Stimulated activated CD4-positive, alpha-beta T cell treated with anti-CD3 and anti-CD28 coated beads, Interleukin-1b, Interleukin-23, amount 100 ng/mL, for 24 hours (primary cell): ENCODE data around the gene TGM3.

Experiments used
- DNase-seq, 4 experiments: peaks; one replicate each; pipeline ENCODE4 v3.0.0-alpha.2; 2020; ENCODE audit warnings: low read depth in 4 of 4, low spot score in 1 of 4

Gene TGM3

DNA sequence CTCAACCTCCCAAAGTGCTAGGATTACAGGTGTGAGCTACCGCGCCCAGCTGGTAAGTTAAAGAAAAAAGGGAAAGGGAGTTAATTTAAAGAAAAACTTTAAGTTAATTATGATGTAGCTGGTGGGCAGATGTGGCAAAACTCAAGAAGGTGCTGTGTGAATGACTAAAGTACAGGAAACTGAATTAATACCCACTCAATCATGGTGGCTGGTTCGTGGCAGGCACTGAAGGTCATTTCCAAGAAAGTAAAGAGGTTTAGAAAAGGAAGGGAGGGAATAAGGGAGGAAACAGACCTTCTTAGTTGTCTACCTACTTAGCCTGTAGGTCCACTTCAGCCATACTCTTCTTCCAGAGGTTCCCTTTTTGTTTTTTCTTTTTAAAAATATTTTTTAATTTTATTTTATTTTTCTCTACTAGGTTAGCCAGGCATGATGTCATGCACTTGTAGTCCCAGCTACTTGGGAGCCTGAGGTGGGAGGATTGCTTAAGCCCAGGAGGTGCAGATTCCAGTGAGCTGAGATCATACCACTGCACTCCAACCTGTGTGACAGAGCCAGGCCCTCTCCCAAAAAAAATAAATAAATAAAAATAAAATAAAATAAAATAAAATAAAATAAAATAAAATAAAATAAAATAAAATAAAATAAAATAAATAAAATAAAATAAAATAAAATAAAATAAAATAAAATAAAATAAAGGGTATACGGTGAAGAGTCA, 11.9 kb upstream of the TGM3 start:
- no peak for DNase-seq

DNA sequence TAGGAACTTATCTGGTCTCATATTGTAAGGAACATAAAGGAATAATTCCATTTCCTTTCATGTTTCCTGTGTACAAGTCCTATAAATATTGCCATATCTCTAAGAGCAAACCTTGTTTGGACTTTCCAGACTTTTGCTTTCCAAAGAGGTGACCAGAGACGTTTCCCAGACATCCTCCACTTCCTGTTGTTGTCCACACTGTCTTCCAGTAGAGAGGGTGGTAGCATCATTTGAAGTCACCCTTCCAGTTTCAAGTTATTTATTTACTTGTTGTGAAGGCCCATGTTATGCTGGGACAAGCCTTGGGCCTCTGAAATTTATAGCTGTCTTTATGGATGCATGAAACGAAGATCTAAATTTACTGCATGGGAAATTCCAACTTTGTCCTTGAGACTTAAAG, 10.6 kb upstream of the TGM3 start:
- no peak for DNase-seq

DNA sequence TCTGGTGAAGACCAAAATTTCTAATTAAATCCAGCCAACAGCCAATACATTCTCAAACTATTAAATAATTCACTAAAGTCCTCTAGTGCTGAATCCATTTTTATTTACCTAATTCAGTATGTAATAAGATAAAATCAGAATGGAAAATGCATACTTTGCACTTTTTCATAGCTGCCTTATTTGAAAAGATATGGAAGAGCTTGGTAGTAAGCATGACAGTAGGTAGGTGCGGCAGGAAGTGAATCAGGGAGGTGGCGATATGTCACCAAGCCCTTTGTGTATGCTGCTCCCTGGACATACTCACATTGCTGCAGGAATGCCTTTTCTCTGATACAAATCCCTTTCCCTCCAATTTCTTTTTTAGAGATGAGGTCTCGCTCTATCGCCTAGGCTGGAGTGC, 10.2 kb upstream of the TGM3 start:
- no peak for DNase-seq

DNA sequence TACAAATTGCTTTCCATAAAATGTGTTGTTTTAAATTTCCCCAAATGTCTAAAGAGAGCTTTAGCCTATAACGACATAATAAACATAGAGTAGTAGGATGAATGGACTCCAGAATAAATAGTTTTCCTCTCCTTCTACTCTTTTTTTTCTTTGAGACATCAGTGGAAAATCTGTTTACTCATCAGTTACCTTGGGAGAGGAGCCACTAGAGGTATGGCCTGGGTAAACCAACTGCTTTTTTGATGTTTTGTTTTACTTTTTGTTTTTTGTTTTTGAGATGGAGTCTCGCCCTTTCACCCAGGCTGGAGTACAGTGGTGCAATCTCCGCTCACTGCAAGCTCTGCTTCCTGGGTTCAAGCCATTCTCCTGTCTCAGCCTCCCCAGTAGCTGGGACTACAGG, 8.3 kb upstream of the TGM3 start:
- DNase-seq = no peak

DNA sequence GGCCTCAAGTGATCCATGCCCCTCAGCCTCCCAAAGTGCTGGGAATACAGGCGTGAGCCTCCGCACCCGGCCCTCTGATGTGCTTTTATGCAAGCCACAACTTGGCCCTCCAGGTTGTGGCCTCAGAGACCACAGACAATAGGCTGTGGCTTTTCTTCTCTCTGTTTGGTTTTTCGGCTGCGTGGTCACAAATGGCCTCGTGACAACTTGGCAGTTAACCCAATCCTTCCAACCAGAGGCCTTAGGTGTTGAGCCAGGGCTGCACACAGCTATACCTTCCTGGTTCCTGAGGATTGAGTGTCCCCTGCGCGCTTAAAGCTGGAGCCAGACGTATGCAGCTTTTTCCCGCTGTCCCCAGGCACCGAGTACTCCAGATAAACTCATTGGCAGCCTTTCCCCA, 6.3 kb upstream of the TGM3 start:
- DNase-seq = no peak

DNA sequence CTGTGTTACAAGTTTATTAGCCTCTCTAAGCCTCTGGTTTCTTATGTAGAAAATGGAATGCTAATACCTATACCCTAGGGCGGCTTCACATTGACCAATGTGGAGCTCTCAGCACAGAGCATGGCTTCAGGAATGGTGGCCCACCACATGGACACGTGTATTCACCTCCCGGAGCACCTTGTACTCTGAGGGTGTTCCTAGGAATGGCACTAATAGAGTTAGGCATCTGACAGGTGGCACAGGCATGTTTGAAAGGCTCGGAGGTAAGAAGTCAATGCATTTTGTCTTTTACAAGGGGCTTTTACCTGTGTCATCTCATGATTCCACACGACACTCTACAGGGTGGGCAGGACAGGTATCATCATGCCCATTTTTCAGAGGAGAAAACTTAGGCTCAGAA, 5.3 kb upstream of the TGM3 start:
- DNase-seq = no peak

DNA sequence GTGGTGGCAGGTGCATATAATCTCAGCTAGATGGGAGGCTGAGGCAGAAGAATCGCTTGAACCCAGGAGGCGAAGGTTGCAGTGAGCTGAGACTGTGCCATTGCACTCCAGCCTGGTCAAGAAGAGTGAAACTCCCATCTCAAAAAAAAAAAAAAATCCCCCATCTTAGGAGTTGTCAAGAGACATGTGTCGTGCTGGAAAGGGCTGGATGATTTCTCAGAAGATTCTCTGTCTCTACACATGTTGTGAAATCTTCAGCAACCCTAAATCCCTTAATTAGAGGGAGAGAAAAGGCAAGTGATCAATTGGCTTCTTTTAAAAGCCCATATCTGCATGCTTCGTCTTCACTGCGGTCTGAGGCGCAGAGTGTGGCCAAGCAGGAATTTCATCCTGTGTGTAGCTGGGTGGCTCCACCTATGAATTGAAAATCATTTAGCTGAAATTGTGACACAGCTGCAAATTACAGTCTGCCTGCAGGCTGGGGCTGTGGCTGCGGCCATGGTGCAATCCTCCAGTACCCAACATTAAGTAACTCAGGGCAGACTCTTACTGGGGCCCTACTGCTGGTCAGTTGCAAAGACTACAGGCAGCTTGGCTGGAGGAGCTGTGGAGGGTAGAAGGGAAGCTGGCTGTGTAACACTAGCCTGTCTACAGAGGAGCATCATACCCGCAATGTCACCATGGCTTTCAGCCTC, 3.2 kb upstream of the TGM3 start:
- no peak for DNase-seq

DNA sequence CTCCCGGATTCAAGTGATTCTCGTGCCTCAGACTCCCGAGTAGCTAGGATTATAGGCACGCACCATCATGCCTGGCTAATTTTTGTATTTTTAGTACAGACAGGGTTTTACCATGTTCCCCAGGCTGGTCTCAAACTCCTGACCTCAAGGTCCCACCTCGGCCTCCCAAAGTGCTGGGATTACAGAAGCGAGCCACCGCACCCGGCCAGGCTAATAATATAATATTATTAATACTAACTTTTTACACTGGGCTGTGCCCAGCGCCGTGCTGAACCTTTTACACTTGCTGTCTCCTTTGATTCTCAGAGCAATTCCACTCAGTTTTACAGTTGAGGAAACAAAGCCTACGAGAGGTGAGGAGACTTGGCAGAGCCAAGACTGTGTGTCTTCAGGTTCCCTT, 2.3 kb upstream of the TGM3 start:
- DNase-seq = no peak

DNA sequence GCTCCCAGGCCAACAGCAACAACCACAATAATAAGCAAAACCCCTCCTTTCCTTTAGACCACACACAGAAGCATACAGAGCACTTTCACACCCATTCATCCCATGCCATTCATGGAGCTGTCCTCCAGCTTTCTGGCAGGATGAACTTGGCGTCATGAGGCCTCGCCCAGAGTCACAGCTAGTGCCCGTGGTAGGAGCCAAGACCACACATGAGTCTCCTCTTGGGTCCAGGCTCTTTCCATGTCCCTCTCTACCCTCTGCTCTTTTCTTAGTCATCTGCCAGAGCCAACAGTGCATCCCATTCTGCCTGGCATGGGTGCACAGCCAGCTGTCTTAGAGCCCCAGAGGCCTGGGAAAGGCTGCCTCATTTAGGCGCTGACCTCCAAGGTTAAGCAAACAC, 1.8 kb upstream of the TGM3 start:
- no peak for DNase-seq

DNA sequence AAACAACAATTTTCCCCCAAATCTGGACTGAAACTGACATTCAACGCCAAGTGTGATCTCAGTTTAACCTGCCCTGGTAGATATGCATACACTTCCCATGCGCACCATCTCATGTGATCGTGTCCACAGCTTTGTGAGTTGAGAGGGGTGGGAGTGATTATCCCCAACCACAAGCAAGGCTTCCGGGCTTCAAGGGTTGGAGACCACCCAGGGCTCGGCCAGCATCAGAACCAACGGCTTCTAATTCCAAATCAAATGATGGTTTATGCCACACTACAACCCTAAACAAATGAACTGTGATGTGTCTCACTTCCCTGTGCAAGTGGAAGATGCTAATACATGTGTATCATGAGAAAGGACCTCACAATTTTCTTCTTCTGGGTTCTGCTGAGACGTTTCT, 515 bp upstream of the TGM3 start:
- DNase-seq = no peak

DNA sequence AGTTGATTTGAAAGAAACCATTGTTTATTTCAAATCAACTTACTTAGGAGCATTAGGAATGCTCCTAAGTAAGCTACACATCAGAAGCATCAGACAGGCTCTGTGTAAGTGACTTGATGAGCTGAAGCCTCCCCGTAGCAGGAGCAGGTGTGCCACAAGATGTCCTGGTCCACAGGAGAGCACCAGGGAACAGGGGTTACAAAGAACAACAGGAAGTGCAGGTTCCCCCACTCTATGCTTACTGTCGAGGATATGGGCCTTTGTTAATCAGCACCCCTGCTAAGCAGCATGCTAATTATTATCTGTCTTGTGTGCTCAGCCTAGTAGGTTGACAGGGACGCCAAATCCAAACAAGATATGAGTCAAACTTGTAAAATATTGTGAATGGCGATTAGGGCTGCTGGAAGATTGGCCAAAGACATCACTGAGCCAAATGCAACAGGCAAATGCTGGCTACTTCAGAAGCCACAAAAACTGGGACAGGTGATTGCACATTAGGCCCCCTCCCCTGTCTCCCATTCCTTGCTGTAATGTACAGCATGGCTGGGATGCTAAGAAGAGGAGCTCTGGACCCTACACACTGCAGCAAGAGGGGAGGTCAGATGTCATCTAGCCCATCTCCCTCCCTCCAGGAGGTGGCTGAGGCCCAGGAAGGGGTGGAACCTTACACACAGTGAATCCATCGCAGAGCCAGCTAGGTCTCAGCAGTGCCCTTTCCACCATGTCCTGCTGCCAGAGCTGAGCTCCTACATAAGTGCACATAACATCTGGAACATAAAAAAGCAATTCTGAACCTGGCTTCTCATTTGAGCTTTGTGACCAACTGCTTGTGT, 939 bp downstream of the TGM3 start:
- DNase-seq = no peak

DNA sequence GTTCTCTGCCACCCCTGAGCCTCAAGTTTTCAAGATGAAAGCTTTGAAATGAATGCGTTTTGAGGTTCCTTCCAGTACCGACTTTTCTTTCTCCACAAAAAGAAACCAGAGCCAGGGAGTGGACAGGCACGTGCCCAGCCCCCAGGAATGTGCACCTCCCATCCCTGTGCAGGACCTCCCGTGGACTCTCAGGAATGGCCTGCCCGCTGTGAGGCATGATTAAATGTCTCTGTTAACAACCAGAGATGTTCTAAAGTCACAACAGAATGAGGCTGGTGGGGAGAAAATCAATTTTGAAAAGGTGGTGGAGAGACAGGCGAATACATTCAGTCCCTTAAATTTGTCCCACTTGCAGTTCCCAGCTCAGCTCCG, 1.5 kb downstream of the TGM3 start:
- no peak for DNase-seq

DNA sequence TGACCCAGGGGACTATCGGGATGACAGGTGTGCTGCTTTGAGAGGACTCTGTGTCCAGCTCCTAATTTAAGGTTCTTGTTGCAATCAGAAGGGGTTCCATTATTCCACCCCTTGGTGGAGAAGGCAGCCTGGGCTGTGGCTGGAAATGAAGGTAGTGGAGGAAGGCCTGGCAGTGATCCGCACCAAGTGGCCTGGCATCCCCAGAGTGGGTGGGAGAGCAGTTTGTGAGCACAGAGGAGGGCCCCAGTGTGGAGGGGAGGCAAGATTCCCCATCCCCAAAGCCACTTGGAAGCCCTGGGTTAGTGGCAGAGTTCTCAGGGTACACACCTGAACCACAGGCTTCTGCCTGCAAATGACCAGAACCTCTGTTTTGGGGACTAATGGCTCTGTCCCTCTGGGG, 2.3 kb downstream of the TGM3 start:
- no peak for DNase-seq

DNA sequence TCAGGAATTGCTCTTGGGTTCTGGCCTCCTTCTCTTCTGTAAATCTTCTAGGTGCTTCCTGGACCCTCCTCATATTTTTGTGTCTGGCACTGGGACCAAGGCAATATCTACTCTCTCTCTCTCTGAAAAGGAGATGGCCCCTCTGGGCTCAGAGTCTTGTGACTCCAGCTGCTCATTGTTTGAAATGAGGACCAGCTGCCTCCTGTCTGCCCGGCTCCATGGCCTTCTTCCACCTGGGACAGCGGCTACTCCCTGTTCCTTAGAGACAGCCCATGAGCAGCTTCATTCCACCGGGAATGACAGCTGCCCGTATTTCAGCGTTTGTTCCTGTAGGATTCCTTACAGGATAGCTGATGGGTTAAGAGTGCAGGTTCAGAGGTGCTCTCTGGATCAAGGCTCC, 2.9 kb downstream of the TGM3 start:
- DNase-seq = no peak

DNA sequence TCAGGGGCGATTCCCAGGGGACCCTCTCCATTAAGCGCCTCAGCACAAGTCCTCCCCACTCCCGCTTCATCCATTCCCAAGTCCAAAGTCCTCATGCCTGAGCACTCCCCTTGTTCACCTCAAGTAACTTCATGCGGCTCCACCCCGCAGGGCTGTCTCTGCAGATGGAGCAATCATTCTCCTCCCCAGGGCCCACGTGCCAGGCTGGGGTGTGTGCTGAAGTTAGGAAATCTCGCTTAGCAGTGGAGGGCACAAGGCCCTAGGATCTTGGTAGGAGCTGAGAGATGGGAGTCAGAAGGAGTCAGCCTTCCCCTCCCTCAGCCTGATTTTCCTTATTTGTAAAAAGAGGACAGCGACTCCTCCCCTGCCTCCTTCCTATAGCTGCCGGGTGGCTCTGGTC, 3.5 kb downstream of the TGM3 start:
- DNase-seq = no peak

DNA sequence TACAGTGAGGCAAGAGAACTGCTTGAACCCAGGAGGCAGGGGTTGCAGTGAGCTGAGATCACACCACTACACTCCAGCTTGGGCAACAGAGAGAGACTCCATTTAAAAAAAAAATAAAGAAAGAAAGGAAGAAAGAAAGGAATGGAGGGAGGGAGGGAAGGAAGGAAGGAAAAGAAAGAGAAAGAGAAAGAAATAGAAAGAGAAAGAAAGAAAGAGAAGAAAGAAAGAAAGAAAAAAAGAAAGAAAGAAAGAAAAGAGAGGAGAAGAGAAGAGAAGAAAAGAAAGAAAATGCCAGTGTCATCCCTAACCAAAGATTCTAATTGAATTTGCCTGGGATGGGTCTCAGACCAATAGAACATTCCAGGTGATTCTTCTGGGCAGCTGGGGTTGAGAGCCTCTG, 4.2 kb downstream of the TGM3 start:
- no peak for DNase-seq

DNA sequence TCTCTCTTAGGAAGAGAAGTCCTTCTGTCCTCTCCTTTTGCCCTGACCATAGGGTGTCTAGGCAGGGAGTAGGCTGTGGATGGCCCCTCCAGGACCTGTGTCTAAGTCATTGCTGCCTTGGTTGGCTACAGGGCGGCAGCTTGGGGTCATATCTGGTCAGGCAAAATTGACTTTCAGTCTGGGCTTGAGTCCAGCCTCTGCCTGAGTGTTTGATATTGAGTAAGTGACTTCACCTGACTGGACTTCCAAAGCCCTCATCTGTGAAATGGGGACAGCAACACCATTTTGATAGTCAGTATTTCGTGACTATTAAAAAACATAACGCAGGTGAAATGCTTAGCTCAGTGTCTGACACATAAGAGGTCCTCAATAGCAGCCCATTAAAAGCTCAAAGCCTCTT, 4.6 kb downstream of the TGM3 start:
- DNase-seq = no peak

DNA sequence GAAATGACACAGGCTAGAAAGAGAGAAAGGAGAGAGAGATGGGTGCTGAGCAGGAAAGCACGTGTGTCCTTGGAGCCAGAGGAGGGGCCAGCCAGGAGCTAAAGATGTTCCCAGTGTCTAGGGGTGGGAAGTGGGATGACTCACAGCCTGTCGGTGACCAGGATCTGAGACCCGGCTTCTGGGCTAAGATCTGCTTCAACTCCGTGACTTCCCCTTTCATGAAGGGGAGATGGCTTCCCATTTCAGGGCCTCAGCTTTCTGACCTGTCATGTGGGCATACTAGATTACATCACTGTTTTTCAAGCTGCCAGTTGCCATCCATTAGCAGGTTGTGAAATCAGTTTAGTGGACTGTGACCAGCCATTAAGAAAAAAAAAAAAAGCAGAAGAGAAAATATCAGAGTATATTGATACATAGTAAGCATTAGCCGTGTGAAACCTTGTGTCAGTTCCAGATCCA, 5.4 kb downstream of the TGM3 start:
- DNase-seq = no peak

DNA sequence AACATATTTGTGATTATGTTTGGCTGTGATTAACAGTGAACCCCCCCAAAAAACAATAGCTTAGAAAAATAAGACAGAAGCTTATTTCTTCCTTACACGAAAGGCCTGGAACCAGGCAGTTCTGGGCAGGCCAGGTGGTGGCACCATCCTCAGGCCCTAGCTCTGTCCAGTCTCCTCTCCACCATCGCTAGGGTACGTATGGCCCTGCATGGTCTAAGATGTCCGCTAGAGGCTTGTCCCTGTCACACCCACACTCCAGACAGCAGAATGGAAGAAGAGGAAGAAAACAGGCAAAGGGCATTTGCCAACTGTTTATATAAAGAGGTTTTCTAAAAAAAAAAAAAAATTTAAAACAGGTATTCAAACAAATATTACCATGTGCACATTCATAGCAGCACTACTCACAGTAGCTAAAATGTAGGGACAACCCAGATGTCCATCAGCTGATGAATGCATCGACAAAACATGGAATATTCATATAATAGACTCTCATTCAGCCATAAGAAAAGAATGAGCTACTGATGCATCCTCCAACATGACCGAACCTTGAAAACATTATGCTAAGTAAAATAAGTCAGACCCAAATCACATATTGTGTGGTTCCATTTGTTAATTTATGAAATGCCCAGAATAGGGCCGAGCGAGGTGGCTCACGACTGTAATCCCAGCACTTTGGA, 6.7 kb downstream of the TGM3 start:
- DNase-seq = no peak

DNA sequence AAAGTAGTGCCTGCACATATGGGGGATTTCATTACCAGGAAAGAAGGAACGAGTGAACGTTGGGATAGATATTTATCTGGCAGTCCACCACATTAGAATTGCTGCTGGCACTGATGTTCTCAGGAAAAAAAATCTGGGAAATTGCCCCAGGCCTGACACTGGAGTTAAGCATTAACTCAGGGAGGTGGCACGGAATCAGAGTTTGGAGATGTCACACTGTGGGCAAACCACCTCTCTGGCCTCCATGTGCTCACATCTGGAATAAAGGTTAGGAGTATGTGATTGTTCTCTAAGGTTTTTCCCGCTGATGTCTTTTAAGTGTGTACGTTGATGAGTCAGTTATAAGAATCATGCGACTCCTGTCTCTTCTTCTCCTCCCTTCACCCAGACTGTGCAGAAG, 7.9 kb downstream of the TGM3 start:
- no peak for DNase-seq

DNA sequence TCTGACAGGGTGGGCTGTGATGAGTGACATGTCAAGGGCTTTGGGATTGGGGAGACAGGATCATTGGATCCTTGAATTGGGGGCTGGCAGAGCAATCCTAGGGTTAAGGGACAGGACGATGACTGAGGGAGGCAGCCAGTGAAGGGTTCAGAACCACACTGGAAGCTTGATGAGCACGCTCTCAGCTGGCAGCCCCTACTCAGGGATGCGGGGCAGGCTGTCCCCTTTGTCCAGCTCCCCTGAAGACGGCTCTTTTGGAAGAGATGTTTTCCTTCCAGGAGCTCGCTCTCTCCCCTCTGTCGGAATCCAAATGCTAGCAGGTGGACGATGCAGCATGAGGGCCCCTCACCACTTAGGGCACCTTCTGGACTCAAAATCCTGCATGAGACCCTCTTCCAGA, 8.4 kb downstream of the TGM3 start:
- DNase-seq = no peak

DNA sequence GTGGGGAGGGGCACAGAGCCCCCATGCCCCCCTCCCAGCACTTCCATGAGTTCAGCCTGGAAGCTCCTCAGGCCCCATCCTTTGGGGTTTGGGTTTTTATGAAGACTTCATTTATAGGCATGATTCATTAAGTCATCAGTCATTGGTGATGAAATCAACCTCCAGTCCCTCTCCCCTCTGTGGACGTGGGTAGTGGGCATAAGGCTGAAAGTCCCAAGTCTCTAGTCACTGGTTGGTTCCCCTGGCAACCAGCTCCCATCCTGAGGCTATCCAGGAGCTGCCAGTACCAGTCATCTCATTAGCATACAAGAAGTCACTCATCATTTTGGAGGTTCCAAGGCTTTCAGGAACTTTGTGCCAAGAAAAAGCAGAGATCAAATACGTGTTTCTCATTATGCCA, 9.2 kb downstream of the TGM3 start:
- no peak for DNase-seq
